Stimulated activated CD8-positive, alpha-beta memory T cell treated with anti-CD3 and anti-CD28 coated beads, Interleukin-12 subunit alpha, Interleukin-12 subunit beta, amount 100 ng/mL, for 24 hours (primary cell): ENCODE results near the gene TRIM60.
"Not testable (repeated sequence)": the region's sequence is repeated elsewhere in the genome, so short reads cannot be mapped to it uniquely, and the experiment has no call there.

ENCODE experiments used
- DNase-seq: peaks from one replicate; pipeline ENCODE4 v3.0.0-alpha.2; 2020; ENCODE audit errors: extremely low read depth

Gene TRIM60

GRCh38 chr4:165031436-165032211 is at the start of gene TRIM60:
Gene TRIM60, plus strand, starts transcription at chr4:165031999. Its CDS starts 8,074 bp downstream, at chr4:165040073.
- no peak for DNase-seq

GRCh38 chr4:164989471-164989870 is 42.3 kb upstream of the TRIM60 start:
- DNase-seq: no peak

GRCh38 chr4:164990786-164991185 is 41.0 kb upstream of the TRIM60 start:
- DNase-seq: not testable (repeated sequence)

- DNase-seq: not testable (repeated sequence)
Measured at GRCh38 chr4:164996123-164996522, 35.7 kb upstream of the TRIM60 start.

- no peak for DNase-seq
Measured at GRCh38 chr4:164997324-164997723, 34.5 kb upstream of the TRIM60 start.

GRCh38 chr4:164997941-164998340 is 33.9 kb upstream of the TRIM60 start:
- DNase-seq: no peak

- not testable (repeated sequence) for DNase-seq
Measured at GRCh38 chr4:164998526-164999080, 33.2 kb upstream of the TRIM60 start.

GRCh38 chr4:165001957-165002356 is 29.8 kb upstream of the TRIM60 start:
- not testable (repeated sequence) for DNase-seq

- no peak for DNase-seq
Measured at GRCh38 chr4:165005352-165005925, 26.4 kb upstream of the TRIM60 start.

- no peak for DNase-seq
Measured at GRCh38 chr4:165006456-165006855, 25.3 kb upstream of the TRIM60 start.

GRCh38 chr4:165006886-165007285 is 24.9 kb upstream of the TRIM60 start:
- no peak for DNase-seq

GRCh38 chr4:165009493-165010227 is 22.1 kb upstream of the TRIM60 start:
- DNase-seq: no peak

GRCh38 chr4:165010487-165010886 is 21.3 kb upstream of the TRIM60 start:
- no peak for DNase-seq

- no peak for DNase-seq
Measured at GRCh38 chr4:165010991-165011390, 20.8 kb upstream of the TRIM60 start.

GRCh38 chr4:165011403-165011802 is 20.4 kb upstream of the TRIM60 start:
- DNase-seq: no peak

GRCh38 chr4:165013691-165014090 is 18.1 kb upstream of the TRIM60 start:
- DNase-seq: no peak

GRCh38 chr4:165016971-165017370 is 14.8 kb upstream of the TRIM60 start:
- no peak for DNase-seq

- DNase-seq: not testable (repeated sequence)
Measured at GRCh38 chr4:165019995-165020394, 11.8 kb upstream of the TRIM60 start.

GRCh38 chr4:165025782-165026181 is 6.0 kb upstream of the TRIM60 start:
- not testable (repeated sequence) for DNase-seq

GRCh38 chr4:165027762-165028402 is 3.9 kb upstream of the TRIM60 start:
- DNase-seq: no peak

GRCh38 chr4:165048170-165048569 is 16.4 kb downstream of the TRIM60 start:
- DNase-seq: no peak

- DNase-seq: no peak
Measured at GRCh38 chr4:165052627-165053026, 20.8 kb downstream of the TRIM60 start.
